GM12878 (cell line): ENCODE data around the gene HOXD9. TPM values are rescaled to one million over a fixed set of nuclear protein-coding genes. Genes with fewer than 3 reads are reported as not detected.

Experiments
- ATAC-seq: fragments of 200-7000 bp; cut with Tn5 transposase; 3 replicates; pipeline ENCODE4 v1.9.1; 2020; ENCODE audit warnings: mild to moderate bottlenecking, moderate library complexity
- BruUV-seq: library from RNA; stranded (reverse); fragments of 400-500 nt; replicated peaks from 2 replicates; lab custom pipeline; 2021; lab: Mats Ljungman, UMichigan
- CTCF ChIA-PET: fragments of 300-600 bp; sonication (Branson Sonifier 250); formaldehyde crosslinking; extraction: SDS; loops from one replicate; lab custom pipeline; 2021; ENCODE audit warnings: inconsistent platforms; lab: Yijun Ruan, JAX
- POLR2A ChIA-PET: fragments of 350-600 bp; formaldehyde crosslinking; extraction: SDS; loops from one replicate; lab custom pipeline; 2021; ENCODE audit warnings: inconsistent platforms; lab: Charles Lee
- RAD21 ChIA-PET: fragments of 300-600 bp; sonication (Branson Sonifier 250); formaldehyde crosslinking; loops from one replicate; lab custom pipeline; 2023; ENCODE audit warnings: antibody characterized with exemption; ENCODE audit not compliant: unreplicated experiment; lab: Charles Lee
- SMC1A ChIA-PET: fragments of 300-600 bp; sonication (Branson Sonifier 250); formaldehyde crosslinking; loops from one replicate; lab custom pipeline; 2023; ENCODE audit not compliant: unreplicated experiment, uncharacterized antibody; lab: Charles Lee
- DNase-seq: peaks from one replicate; pipeline ENCODE4 v3.0.0-alpha.2; 2011; ENCODE audit warnings: low read depth, low spot score
- FAIRE-seq: peaks from 3 replicates; lab custom pipeline; 2011; peaks lifted over from hg19 to GRCh38; lab: Jason Lieb, UNC
- H2AFZ ChIP-seq: 2 replicates; pipeline ENCODE4 v1.6.0; 2011; ENCODE audit warnings: low read depth, low read length, control low read depth; ENCODE audit not compliant: control insufficient read depth
- H3K27ac ChIP-seq: 2 replicates; pipeline ENCODE4 v1.5.1; 2011; ENCODE audit warnings: control low read depth; ENCODE audit not compliant: control insufficient read depth, insufficient read depth
- H3K27me3 ChIP-seq, 2 experiments: replicated peaks in 1 of 2; 2 replicates each; pipeline versions ENCODE4 v1.6.0 to v1.6.1; 2011; ENCODE audit warnings: low read length in 1 of 2; ENCODE audit not compliant: control insufficient read depth in 2 of 2, insufficient read depth in 2 of 2
- H3K36me3 ChIP-seq, 2 experiments: 2 replicates each; pipeline ENCODE4 v1.5.1; 2011; ENCODE audit warnings: low read length in 1 of 2; ENCODE audit not compliant: control insufficient read depth in 2 of 2, insufficient read depth in 2 of 2
- H3K4me1 ChIP-seq: 2 replicates; pipeline ENCODE4 v1.6.1; 2011; ENCODE audit warnings: mild to moderate bottlenecking, low read length, moderate library complexity, mixed read lengths; ENCODE audit not compliant: control insufficient read depth, insufficient read depth
- H3K4me2 ChIP-seq: 2 replicates; pipeline ENCODE4 v1.6.0; 2011; ENCODE audit warnings: control low read depth; ENCODE audit not compliant: control insufficient read depth, insufficient read depth
- H3K4me3 ChIP-seq: fragments of 200-600 bp; sonication (generic); 2 replicates; pipeline ENCODE4 v1.5.1; 2016
- H3K79me2 ChIP-seq: 2 replicates; pipeline ENCODE4 v1.6.0; 2011; ENCODE audit warnings: low read length; ENCODE audit not compliant: control insufficient read depth, insufficient read depth
- H3K9ac ChIP-seq: 2 replicates; pipeline ENCODE4 v1.8.0; 2011; ENCODE audit warnings: low read length, control low read depth, mixed read lengths; ENCODE audit not compliant: control insufficient read depth, insufficient read depth
- H3K9me3 ChIP-seq: replicated peaks from 3 replicates; pipeline ENCODE4 v1.5.1; 2011; ENCODE audit warnings: mild to moderate bottlenecking, low read length; ENCODE audit not compliant: control insufficient read depth, insufficient read depth
- H4K20me1 ChIP-seq: 2 replicates; pipeline ENCODE4 v1.6.0; 2011; ENCODE audit not compliant: control insufficient read depth, insufficient read depth
- CBFB ChIP-seq: IDR thresholded peaks from 2 replicates; pipeline ENCODE4 v1.6.1; 2016; ENCODE audit warnings: antibody characterized with exemption, low read depth
- EZH2 ChIP-seq: IDR thresholded peaks from 2 replicates; pipeline ENCODE4 v1.6.1; 2012; ENCODE audit warnings: low read depth, mild to moderate bottlenecking, control low read depth, inconsistent platforms, low read length, borderline replicate concordance; ENCODE audit not compliant: control insufficient read depth
- GATAD2B ChIP-seq: fragments of 450-650 bp; conservative IDR thresholded peaks from 2 replicates; pipeline ENCODE4 v1.6.1; 2017; ENCODE audit warnings: low read depth, mild to moderate bottlenecking, moderate library complexity
- HSF1 ChIP-seq: fragments of 150-350 bp; IDR thresholded peaks from 2 replicates; pipeline ENCODE4 v1.6.1; 2014; ENCODE audit warnings: mild to moderate bottlenecking, low read depth, low read length
- IRF4 ChIP-seq: IDR thresholded peaks from 2 replicates; pipeline ENCODE4 v1.6.1; 2011; ENCODE audit warnings: low read depth, low read length
- NFYA ChIP-seq: IDR thresholded peaks from 2 replicates; pipeline ENCODE4 v1.6.1; 2011; ENCODE audit warnings: low read depth, mild to moderate bottlenecking, low read length, improper control_type of control experiment, borderline replicate concordance
- NR2C2 ChIP-seq: IDR thresholded peaks from 2 replicates; pipeline ENCODE4 v1.6.1; 2011; ENCODE audit warnings: borderline replicate concordance, low read depth; ENCODE audit not compliant: control insufficient read depth, insufficient read length
- POLR2AphosphoS2 ChIP-seq: IDR thresholded peaks from 2 replicates; pipeline ENCODE4 v1.6.1; 2011; ENCODE audit warnings: low read depth, mild to moderate bottlenecking, low read length, improper control_type of control experiment, moderate library complexity
- RBBP5 ChIP-seq: fragments of 200-600 bp; sonication (generic); conservative IDR thresholded peaks from 2 replicates; pipeline ENCODE4 v1.6.1; 2016
- YBX1 ChIP-seq: fragments of 450-650 bp; IDR thresholded peaks from 2 replicates; pipeline ENCODE4 v1.6.1; 2016; ENCODE audit warnings: antibody characterized with exemption
- ZNF274 ChIP-seq: IDR thresholded peaks from one replicate; pipeline ENCODE4 v1.8.0; 2011; ENCODE audit not compliant: insufficient read length, insufficient read depth
- ZSCAN29 ChIP-seq: fragments of 450-650 bp; IDR thresholded peaks from 2 replicates; pipeline ENCODE4 v1.6.1; 2017; ENCODE audit warnings: mild to moderate bottlenecking, moderate library complexity
- WGBS: methylation state at CpG from one replicate; pipeline ENCODE4 v1.1.6; 2016; ENCODE audit warnings: low lambda C conversion rate; ENCODE audit not compliant: insufficient replicate concordance, insufficient coverage; ENCODE audit errors: missing lambda C conversion rate; 5-methylcytosine and 5-hydroxymethylcytosine counted together
- in situ Hi-C: fragments of 300-500 bp; cut with MboI; formaldehyde crosslinking; loops from 9 replicates; pipeline ENCODE4 v1.14.3; 2018; ENCODE audit warnings: mixed read lengths
- intact Hi-C: fragments of 100-400 bp; cut with micrococcal nuclease; formaldehyde crosslinking; loops from one replicate; pipeline ENCODE4 v1.14.2; 2022; ENCODE audit not compliant: unreplicated experiment
- polyA plus RNA-seq, 11 experiments: library from polyadenylated mRNA; depleted of rRNA in 4 of 11; unstranded in 6 of 11; stranded (reverse) in 5 of 11; fragments of >200 nt; fragmentation: Nextera tagmentation in 4 of 11; fragmentation: Illumina TruSeq in 1 of 11; extraction: Ambion mirVana in 4 of 11; extraction: Trizol in 1 of 11; gene quantifications; 1 replicate in 1 of 11; 2 replicates in 10 of 11; pipeline versions ENCODE4 v1.2.1 to v1.2.3, GENCODE V29; 2011 to 2016; ENCODE audit warnings: inconsistent platforms in 2 of 11, missing spikeins in 2 of 11, low read depth in 1 of 11
- total RNA-seq, 4 experiments: library from RNA; depleted of rRNA in 3 of 4; stranded (reverse); fragments of >200 nt in 3 of 4; fragmentation: Illumina TruSeq in 1 of 4; extraction: Trizol in 1 of 4; gene quantifications; 2 replicates each; pipeline versions ENCODE4 v1.2.1 to v1.2.3, GENCODE V29; 2013 to 2021
- TF ChIP-seq, protein P1 (sequence below): fragments of 450-650 bp; IDR thresholded peaks from 2 replicates; pipeline ENCODE4 v1.6.1; 2017; ENCODE audit warnings: mild to moderate bottlenecking, moderate library complexity
- TF ChIP-seq, protein P2 (sequence below): fragments of 450-650 bp; conservative IDR thresholded peaks from 2 replicates; pipeline ENCODE4 v1.6.1; 2017; ENCODE audit warnings: mild to moderate bottlenecking, moderate library complexity

Gene HOXD9
- total and polyA plus RNA-seq, 10 of the 15 experiments (the other 5 are each of a cell fraction or from before 2014, with no cell fraction given), result not detected

GRCh38 chr2:176140513-176141317 is 18.2 kb downstream of the HOXD9 start (continued):
- TF ChIP-seq, protein P1, sequence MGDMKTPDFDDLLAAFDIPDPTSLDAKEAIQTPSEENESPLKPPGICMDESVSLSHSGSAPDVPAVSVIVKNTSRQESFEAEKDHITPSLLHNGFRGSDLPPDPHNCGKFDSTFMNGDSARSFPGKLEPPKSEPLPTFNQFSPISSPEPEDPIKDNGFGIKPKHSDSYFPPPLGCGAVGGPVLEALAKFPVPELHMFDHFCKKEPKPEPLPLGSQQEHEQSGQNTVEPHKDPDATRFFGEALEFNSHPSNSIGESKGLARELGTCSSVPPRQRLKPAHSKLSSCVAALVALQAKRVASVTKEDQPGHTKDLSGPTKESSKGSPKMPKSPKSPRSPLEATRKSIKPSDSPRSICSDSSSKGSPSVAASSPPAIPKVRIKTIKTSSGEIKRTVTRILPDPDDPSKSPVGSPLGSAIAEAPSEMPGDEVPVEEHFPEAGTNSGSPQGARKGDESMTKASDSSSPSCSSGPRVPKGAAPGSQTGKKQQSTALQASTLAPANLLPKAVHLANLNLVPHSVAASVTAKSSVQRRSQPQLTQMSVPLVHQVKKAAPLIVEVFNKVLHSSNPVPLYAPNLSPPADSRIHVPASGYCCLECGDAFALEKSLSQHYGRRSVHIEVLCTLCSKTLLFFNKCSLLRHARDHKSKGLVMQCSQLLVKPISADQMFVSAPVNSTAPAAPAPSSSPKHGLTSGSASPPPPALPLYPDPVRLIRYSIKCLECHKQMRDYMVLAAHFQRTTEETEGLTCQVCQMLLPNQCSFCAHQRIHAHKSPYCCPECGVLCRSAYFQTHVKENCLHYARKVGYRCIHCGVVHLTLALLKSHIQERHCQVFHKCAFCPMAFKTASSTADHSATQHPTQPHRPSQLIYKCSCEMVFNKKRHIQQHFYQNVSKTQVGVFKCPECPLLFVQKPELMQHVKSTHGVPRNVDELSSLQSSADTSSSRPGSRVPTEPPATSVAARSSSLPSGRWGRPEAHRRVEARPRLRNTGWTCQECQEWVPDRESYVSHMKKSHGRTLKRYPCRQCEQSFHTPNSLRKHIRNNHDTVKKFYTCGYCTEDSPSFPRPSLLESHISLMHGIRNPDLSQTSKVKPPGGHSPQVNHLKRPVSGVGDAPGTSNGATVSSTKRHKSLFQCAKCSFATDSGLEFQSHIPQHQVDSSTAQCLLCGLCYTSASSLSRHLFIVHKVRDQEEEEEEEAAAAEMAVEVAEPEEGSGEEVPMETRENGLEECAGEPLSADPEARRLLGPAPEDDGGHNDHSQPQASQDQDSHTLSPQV, result peak; percentile 75
- TF ChIP-seq CBFB (no peak), ZNF274 (no peak), POLR2AphosphoS2 (no peak), GATAD2B (peak; percentile 72), YBX1 (no peak)

DNA sequence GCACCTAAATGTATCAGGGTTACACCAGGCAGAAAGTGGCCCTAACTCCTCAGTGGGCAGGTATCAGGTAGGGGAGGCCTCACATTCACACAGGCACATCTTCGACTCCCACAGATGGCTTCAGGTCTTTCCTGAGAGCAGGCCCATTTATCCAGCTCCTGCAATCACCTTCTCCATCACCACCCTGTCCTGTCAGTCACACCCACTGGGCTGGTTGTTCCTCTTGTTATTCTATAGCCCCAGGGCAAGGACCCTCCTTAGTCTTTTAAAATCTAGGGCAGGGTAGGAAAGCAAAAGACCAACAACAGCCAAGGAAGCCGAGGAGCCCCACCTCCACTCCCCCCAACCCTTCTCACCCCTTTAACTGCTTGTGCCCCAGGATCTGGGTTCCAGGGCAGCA is 19.8 kb downstream of the HOXD9 start:
- no peak for DNase-seq
- ChIA-PET RAD21 (interaction anchor here (1.3 to 5.9 kb wide), 3 partner anchors 313 to 510 kb away, joined by 3 to 103 read pairs (median 16); no protein-coding TSS in a partner anchor), SMC1A (interaction anchor here (1.4 to 4.6 kb wide), 3 partner anchors 10 to 412 kb away, joined by 4 to 34 read pairs (median 25); no protein-coding TSS in a partner anchor), CTCF (interaction anchor here (0.5 to 8.6 kb wide), 7 partner anchors 312 to 1007 kb away, joined by 3 to 157 read pairs (median 12); no protein-coding TSS in a partner anchor), POLR2A (no interaction called here)
- H2AFZ ChIP-seq, result no peak overlapping the region
- peaks cover 4 to 17% of the 10 kb centered on the region in 2 experiments for H3K27me3 ChIP-seq
- H3K27ac ChIP-seq, result no peak overlapping the region
- no TSS peak for BruUV-seq
- ATAC-seq, result no peak
- no peak overlapping the region for H3K4me3 ChIP-seq
- in situ Hi-C loops, result loop anchor here (5.0 to 25.0 kb wide), 3 partner anchors 315 to 1195 kb away; no protein-coding TSS in a partner anchor
- intact Hi-C loops, result loop anchor here (5.0 kb wide), 2 partner anchors 240 to 1005 kb away; no protein-coding TSS in a partner anchor
- H3K36me3 ChIP-seq, result no peaks in the 10 kb centered on the region
- no peaks in the 10 kb centered on the region; the same call in 2 of the 3 replicates for H3K9me3 ChIP-seq
- FAIRE-seq, result no peak
- no peak overlapping the region for H3K9ac ChIP-seq
- H3K79me2 ChIP-seq, result no peaks in the 10 kb centered on the region
- 23% methylated on average over 2 of the region's 2 CpGs for WGBS
- H4K20me1 ChIP-seq, result no peaks in the 10 kb centered on the region
- H3K4me1 ChIP-seq, result no peaks in the 10 kb centered on the region
- TF ChIP-seq HSF1 (no peak), EZH2 (no peak), IRF4 (no peak), NR2C2 (no peak), RBBP5 (no peak), NFYA (no peak), ZSCAN29 (no peak)
- TF ChIP-seq, protein P2, sequence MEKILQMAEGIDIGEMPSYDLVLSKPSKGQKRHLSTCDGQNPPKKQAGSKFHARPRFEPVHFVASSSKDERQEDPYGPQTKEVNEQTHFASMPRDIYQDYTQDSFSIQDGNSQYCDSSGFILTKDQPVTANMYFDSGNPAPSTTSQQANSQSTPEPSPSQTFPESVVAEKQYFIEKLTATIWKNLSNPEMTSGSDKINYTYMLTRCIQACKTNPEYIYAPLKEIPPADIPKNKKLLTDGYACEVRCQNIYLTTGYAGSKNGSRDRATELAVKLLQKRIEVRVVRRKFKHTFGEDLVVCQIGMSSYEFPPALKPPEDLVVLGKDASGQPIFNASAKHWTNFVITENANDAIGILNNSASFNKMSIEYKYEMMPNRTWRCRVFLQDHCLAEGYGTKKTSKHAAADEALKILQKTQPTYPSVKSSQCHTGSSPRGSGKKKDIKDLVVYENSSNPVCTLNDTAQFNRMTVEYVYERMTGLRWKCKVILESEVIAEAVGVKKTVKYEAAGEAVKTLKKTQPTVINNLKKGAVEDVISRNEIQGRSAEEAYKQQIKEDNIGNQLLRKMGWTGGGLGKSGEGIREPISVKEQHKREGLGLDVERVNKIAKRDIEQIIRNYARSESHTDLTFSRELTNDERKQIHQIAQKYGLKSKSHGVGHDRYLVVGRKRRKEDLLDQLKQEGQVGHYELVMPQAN, result no peak
- no peak overlapping the region for H3K4me2 ChIP-seq
